Suprapubic skin (tissue), 4 donors: ENCODE results near the gene LDLRAD4. TPM values are rescaled to one million over a fixed set of nuclear protein-coding genes. Genes with fewer than 3 reads are reported as not detected.

Experiments used
- DNase-seq, 2 donors: peaks; one replicate each; pipeline ENCODE4 v3.0.0-alpha.2; 2019; ENCODE audit warnings: low spot score in 2 of 2
- H3K27ac ChIP-seq: fragments of 200-600 bp; sonication (generic); one replicate; pipeline ENCODE4 v1.5.1; 2019
- H3K27me3 ChIP-seq: fragments of 200-600 bp; sonication (generic); one replicate; pipeline ENCODE4 v1.5.1; 2019
- H3K36me3 ChIP-seq: fragments of 200-600 bp; sonication (generic); one replicate; pipeline ENCODE4 v1.5.1; 2019
- H3K4me1 ChIP-seq: fragments of 200-600 bp; sonication (generic); one replicate; pipeline ENCODE4 v1.5.1; 2019
- H3K4me3 ChIP-seq: fragments of 200-600 bp; sonication (generic); one replicate; pipeline ENCODE4 v1.5.1; 2019; ENCODE audit warnings: mild to moderate bottlenecking
- H3K9me3 ChIP-seq: fragments of 200-600 bp; sonication (generic); one replicate; pipeline ENCODE4 v1.5.1; 2019
- EP300 ChIP-seq: sonication (generic); formaldehyde crosslinking; IDR thresholded peaks from one replicate; pipeline ENCODE4 v1.6.1; 2017; ENCODE audit warnings: antibody characterized with exemption
- POLR2A ChIP-seq, 2 donors: fragments of 450-650 bp; IDR thresholded peaks; one replicate each; pipeline ENCODE4 v1.6.1; 2017; ENCODE audit warnings: antibody characterized with exemption in 2 of 2, mild to moderate bottlenecking in 2 of 2, moderate library complexity in 2 of 2
- POLR2AphosphoS5 ChIP-seq, 3 donors: sonication (generic); formaldehyde crosslinking; IDR thresholded peaks; one replicate each; pipeline ENCODE4 v1.6.1; 2017; ENCODE audit warnings: antibody characterized with exemption in 3 of 3
- WGBS: methylation state at CpG from one replicate; pipeline ENCODE4 v1.1.5; 2018; 5-methylcytosine and 5-hydroxymethylcytosine counted together
- total RNA-seq, 4 donors: library from RNA; depleted of rRNA; stranded (reverse); fragments of >200 nt; gene quantifications; one replicate each; pipeline ENCODE4 v1.1.0, GENCODE V29; 2016
- TF ChIP-seq, protein P1 (sequence below), 2 donors: fragments of 200-600 bp in 1 of 2; fragments of 450-650 bp in 1 of 2; sonication (generic) in 1 of 2; IDR thresholded peaks; one replicate each; pipeline ENCODE4 v1.5.1; 2016 to 2019; ENCODE audit warnings: antibody characterized with exemption in 2 of 2, mild to moderate bottlenecking in 1 of 2, moderate library complexity in 1 of 2

The LDLRAD4 gene
- total RNA-seq, 4 donors from 2014 or later = 10.1 to 31.6 (median 15.1) TPM

GRCh38 chr18:13621446-13621849 is 402.9 kb downstream of the LDLRAD4 start:
- TF ChIP-seq POLR2AphosphoS5 (IDR thresholded peaks at IDR 0.05) = no peak
- no peak for TF ChIP-seq EP300
- TF ChIP-seq, protein P1, sequence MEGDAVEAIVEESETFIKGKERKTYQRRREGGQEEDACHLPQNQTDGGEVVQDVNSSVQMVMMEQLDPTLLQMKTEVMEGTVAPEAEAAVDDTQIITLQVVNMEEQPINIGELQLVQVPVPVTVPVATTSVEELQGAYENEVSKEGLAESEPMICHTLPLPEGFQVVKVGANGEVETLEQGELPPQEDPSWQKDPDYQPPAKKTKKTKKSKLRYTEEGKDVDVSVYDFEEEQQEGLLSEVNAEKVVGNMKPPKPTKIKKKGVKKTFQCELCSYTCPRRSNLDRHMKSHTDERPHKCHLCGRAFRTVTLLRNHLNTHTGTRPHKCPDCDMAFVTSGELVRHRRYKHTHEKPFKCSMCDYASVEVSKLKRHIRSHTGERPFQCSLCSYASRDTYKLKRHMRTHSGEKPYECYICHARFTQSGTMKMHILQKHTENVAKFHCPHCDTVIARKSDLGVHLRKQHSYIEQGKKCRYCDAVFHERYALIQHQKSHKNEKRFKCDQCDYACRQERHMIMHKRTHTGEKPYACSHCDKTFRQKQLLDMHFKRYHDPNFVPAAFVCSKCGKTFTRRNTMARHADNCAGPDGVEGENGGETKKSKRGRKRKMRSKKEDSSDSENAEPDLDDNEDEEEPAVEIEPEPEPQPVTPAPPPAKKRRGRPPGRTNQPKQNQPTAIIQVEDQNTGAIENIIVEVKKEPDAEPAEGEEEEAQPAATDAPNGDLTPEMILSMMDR (IDR thresholded peaks at IDR 0.05) = no peak
- TF ChIP-seq POLR2A (IDR thresholded peaks at IDR 0.05) = no peak
- H3K36me3 ChIP-seq = peaks cover 15% of the 10 kb centered on the region
- no peak overlapping the region for H3K4me3 ChIP-seq
- no peaks in the 10 kb centered on the region for H3K9me3 ChIP-seq
- 95% methylated on average over 23 of the region's 23 CpGs for WGBS
- no peak overlapping the region for H3K27ac ChIP-seq
- DNase-seq = no peak
- peaks cover 4% of the 10 kb centered on the region for H3K4me1 ChIP-seq
- no peaks in the 10 kb centered on the region for H3K27me3 ChIP-seq

- Histone ChIP-seq H3K27me3 (no peaks in the 10 kb centered on the region), H3K27ac (no peak overlapping the region), H3K4me1 (peaks cover 4% of the 10 kb centered on the region), H3K9me3 (no peaks in the 10 kb centered on the region), H3K4me3 (no peak overlapping the region), H3K36me3 (peaks cover 15% of the 10 kb centered on the region)
- 85% methylated on average over 9 of the region's 19 CpGs for WGBS
- DNase-seq = no peak
- TF ChIP-seq EP300 = no peak
- TF ChIP-seq POLR2AphosphoS5 (IDR thresholded peaks at IDR 0.05) = no peak
- TF ChIP-seq, protein P1 (IDR thresholded peaks at IDR 0.05) = no peak
- TF ChIP-seq POLR2A (IDR thresholded peaks at IDR 0.05) = no peak
Measured at GRCh38 chr18:13621886-13622619, 403.5 kb downstream of the LDLRAD4 start.

GRCh38 chr18:13622751-13623150 is 404.2 kb downstream of the LDLRAD4 start:
- Histone ChIP-seq H3K27ac (no peak overlapping the region), H3K4me1 (peaks cover 4% of the 10 kb centered on the region), H3K9me3 (no peaks in the 10 kb centered on the region), H3K4me3 (no peak overlapping the region), H3K36me3 (peaks cover 15% of the 10 kb centered on the region), H3K27me3 (no peaks in the 10 kb centered on the region)
- TF ChIP-seq, protein P1 (IDR thresholded peaks at IDR 0.05) = no peak
- TF ChIP-seq EP300 (no peak), POLR2AphosphoS5 (IDR thresholded peaks at IDR 0.05) (no peak), POLR2A (IDR thresholded peaks at IDR 0.05) (no peak)
- 90% methylated on average over 5 of the region's 8 CpGs for WGBS
- no peak for DNase-seq

DNA sequence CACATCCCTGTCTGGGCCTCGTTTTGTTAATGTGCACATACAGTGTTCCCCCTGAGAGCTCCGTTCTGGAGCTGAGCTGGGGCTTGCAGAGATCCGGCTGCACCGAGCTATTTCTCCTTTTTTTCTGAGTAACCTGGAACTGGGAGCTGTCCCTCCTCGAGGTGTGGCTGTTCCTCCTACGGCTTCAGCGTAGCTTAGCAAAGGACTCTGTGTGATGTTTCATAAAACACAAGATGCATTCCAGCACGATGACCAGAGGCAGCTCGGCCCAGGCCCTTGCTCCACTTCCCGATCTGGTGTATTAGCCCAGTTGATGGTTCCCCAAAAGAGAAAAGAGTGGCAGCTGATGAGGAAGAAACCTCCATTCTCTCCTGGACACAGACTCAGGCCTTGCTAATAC is 404.8 kb downstream of the LDLRAD4 start:
- no peaks in the 10 kb centered on the region for H3K27me3 ChIP-seq
- peaks cover 15% of the 10 kb centered on the region for H3K36me3 ChIP-seq
- no peak overlapping the region for H3K4me3 ChIP-seq
- no peaks in the 10 kb centered on the region for H3K4me1 ChIP-seq
- H3K9me3 ChIP-seq = no peaks in the 10 kb centered on the region
- no peak overlapping the region for H3K27ac ChIP-seq
- DNase-seq = no peak
- WGBS = 57% methylated on average over 10 of the region's 10 CpGs
- TF ChIP-seq POLR2AphosphoS5 (IDR thresholded peaks at IDR 0.05) = no peak
- no peak for TF ChIP-seq POLR2A (IDR thresholded peaks at IDR 0.05)
- TF ChIP-seq, protein P1 (IDR thresholded peaks at IDR 0.05) = no peak
- TF ChIP-seq EP300 = no peak

- Histone ChIP-seq H3K4me1 (no peaks in the 10 kb centered on the region), H3K36me3 (peaks cover 15% of the 10 kb centered on the region), H3K27ac (no peak overlapping the region), H3K4me3 (no peak overlapping the region), H3K9me3 (no peaks in the 10 kb centered on the region), H3K27me3 (no peaks in the 10 kb centered on the region)
- 89% methylated on average over 12 of the region's 13 CpGs for WGBS
- TF ChIP-seq, protein P1 (IDR thresholded peaks at IDR 0.05) = no peak
- TF ChIP-seq POLR2AphosphoS5 (IDR thresholded peaks at IDR 0.05) (no peak), EP300 (no peak), POLR2A (IDR thresholded peaks at IDR 0.05) (no peak)
- no peak for DNase-seq
Measured at GRCh38 chr18:13623871-13624270, 405.3 kb downstream of the LDLRAD4 start.
